Measurements from ENCODE around the gene TTYH2.

TTYH2 gene

GRCh38 chr17:74296548-74296936, 83.2 kb downstream of the TTYH2 start:
- DNase-seq = no peak

- DNase-seq = no peak
These were observed 84.6 kb downstream of the TTYH2 start for GRCh38 chr17:74297941-74298340.

DNA sequence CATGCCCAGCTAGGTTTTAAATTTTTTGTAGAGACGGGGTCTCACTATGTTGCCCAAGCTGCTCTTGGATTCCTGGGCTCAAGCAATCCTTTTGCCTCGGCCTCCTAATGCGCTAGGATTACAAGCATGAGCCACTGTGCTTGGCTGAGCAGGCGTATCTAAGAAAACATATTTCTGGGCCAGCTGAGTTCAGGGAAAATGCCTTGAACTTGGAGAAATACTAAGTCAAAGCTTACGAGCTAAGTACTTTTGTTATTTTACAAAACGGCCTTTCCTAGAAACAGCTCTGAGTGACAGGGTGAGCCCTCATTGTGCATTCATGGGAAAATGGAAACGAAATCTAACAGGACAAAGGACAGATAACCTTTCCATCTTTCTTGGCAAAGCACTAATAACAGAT, 85.4 kb downstream of the TTYH2 start:
- no peak for DNase-seq

DNA sequence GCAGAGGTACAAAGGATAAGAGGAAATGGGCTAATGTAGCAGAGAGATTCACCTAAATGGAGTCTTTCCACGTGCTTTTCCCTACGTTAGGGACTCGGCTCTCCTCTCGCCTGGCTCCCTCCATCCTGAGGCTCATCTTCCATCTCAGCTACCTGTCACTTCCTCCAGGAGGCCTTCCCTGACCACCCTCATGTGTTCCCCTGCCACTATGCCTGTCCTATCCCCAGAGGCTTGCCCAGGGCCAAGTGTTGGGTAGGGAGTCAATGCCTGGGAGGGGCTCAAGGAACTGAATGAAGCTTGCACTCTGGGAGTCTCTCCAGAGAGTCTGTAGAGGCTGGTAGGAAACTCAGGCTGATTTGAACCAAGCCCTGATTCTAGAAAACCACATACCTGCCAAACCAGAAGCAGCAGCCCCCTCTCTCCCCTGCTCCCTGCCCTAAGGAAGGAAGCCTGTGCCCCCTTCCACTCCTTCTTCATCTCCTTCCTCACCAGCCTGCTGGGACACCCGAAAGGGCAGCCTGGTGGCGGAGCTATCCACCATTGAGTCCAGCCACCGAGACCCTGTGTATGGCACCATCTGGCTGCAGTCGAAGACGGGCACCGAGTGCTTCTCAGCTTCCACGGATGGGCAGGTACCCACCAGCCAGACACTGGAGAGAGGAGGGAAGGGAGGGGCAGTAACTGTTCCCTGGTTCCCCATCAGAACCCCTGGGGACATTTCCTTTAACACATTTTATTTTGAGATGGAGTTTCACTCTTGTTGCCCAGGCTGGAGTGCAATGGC, 86.0 kb downstream of the TTYH2 start:
- no peak for DNase-seq

DNA sequence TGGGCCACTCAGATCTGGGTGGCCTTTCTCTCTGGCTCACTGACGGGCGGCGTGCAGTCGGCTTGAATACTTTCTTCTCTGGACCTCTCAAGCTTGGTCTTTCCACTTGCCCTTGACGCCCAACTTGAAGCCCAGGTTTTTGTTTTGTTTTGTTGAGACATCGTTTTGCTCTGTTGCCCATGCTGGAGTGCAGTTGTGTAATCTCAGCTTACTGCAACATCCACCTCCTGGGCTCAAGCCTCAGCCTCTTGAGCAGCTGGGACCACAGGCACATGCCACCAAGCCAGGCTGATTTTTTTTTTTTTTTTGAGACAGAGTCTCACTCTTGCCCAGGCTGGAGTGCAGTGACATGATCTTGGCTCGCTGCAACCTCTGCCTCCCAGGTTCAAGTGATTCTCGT, 89.9 kb downstream of the TTYH2 start:
- DNase-seq = no peak

- no peak for DNase-seq
These were observed 90.8 kb downstream of the TTYH2 start for GRCh38 chr17:74304184-74304583.

DNA sequence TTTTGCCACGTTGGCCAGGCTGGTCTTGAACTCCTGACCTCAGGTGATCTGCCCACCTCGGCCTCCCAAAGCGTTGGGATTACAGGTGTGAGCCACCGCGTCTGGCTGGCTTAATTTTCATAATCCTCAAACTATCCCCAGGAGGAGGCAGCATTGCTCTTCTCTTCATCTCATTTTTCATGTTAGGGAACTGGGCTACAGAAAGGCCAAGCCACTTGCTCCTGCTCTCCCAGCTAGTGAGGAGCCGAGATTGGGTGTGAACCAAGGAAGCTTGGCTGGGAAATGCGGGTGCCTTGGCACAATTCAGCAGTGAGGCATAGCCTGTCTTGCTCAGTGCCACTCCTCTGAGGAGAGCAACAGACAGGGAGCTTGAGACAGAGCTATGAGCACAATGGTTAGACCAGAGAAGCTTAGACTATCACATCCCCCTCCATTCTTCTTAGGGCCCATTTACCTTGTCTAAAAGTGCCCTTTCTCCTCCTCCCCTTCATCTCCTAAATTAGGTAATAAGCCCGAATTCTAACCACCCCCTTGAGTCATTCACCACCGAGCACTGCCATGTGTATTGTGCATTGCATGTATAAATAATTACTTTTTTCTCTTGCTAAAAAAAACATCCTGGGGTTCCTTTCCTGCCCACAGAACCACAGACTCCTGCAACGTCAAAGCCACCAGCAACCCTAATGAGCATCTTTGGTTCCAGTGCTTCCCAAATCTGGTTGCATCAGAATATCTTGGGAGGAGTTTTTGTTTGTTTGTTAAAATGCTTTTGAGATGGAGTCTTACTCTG, 92.7 kb downstream of the TTYH2 start:
- DNase-seq = no peak

- DNase-seq = no peak
These were observed 94.8 kb downstream of the TTYH2 start for GRCh38 chr17:74307984-74308773.

GRCh38 chr17:74309902-74310301, 96.5 kb downstream of the TTYH2 start:
- DNase-seq = no peak

Measured in NCI-H187 treated with DMSO at 0.1 percent for 48 hours (cell line).